Coronary artery (tissue), 2 donors: ENCODE results near the gene FBXW7.

ENCODE experiments used
- DNase-seq: peaks from one replicate; pipeline ENCODE4 v3.0.0-alpha.2; 2017; ENCODE audit warnings: low spot score
- H3K27ac ChIP-seq, 2 donors: fragments of 200-600 bp; sonication (generic); one replicate each; pipeline ENCODE4 v1.5.1; 2016 to 2019
- H3K4me3 ChIP-seq: fragments of 200-600 bp; sonication (generic); 2 replicates; pipeline ENCODE4 v1.5.1; 2016; ENCODE audit warnings: mild to moderate bottlenecking, moderate library complexity
- CTCF ChIP-seq: fragments of 200-600 bp; sonication (generic); IDR thresholded peaks from one replicate; pipeline ENCODE4 v1.5.1; 2019; ENCODE audit warnings: antibody characterized with exemption

Gene FBXW7

GRCh38 chr4:152577708-152578396, 42.0 kb upstream of the FBXW7 start:
- no peak overlapping the region for H3K4me3 ChIP-seq
- H3K27ac ChIP-seq = no peak overlapping the region
- no peak for TF ChIP-seq CTCF
- no peak for DNase-seq

- no peak for TF ChIP-seq CTCF
- DNase-seq = no peak
- Histone ChIP-seq H3K27ac (no peak overlapping the region), H3K4me3 (no peak overlapping the region)
Observed at GRCh38 chr4:152575533-152575932, 39.6 kb upstream of the FBXW7 start.

- TF ChIP-seq CTCF = no peak
- H3K4me3 ChIP-seq = no peak overlapping the region
- H3K27ac ChIP-seq = no peak overlapping the region
- DNase-seq = no peak
Observed at GRCh38 chr4:152573861-152574260, 38.0 kb upstream of the FBXW7 start.

GRCh38 chr4:152572417-152573086, 36.7 kb upstream of the FBXW7 start:
- Histone ChIP-seq H3K27ac (no peak overlapping the region), H3K4me3 (no peak overlapping the region)
- no peak for DNase-seq
- no peak for TF ChIP-seq CTCF

- no peak for DNase-seq
- no peak for TF ChIP-seq CTCF
- Histone ChIP-seq H3K4me3 (no peak overlapping the region), H3K27ac (no peak overlapping the region)
Observed at GRCh38 chr4:152571770-152572169, 35.9 kb upstream of the FBXW7 start.

GRCh38 chr4:152571296-152571695, 35.4 kb upstream of the FBXW7 start:
- Histone ChIP-seq H3K4me3 (no peak overlapping the region), H3K27ac (no peak overlapping the region)
- no peak for TF ChIP-seq CTCF
- DNase-seq = no peak

- Histone ChIP-seq H3K27ac (no peak overlapping the region), H3K4me3 (no peak overlapping the region)
- no peak for DNase-seq
- TF ChIP-seq CTCF = no peak
Observed at GRCh38 chr4:152565333-152565732, 29.4 kb upstream of the FBXW7 start.
